Keratinocyte (primary cell): Measurements from ENCODE around the gene TMUB1. TPM values are rescaled to one million over a fixed set of nuclear protein-coding genes. Genes with fewer than 3 reads are reported as not detected.

Experiments used
- DNase-seq: peaks from one replicate; pipeline ENCODE4 v3.0.0-alpha.2; 2011; ENCODE audit warnings: low read depth, missing footprints, low spot score
- FAIRE-seq: peaks from 2 replicates; lab custom pipeline; 2011; peaks lifted over from hg19 to GRCh38; lab: Jason Lieb, UNC
- H2AFZ ChIP-seq: 2 replicates; pipeline ENCODE4 v1.6.0; 2012; ENCODE audit warnings: low read length, control low read depth, inconsistent platforms; ENCODE audit not compliant: control insufficient read depth
- H3K27ac ChIP-seq: 2 replicates; pipeline ENCODE4 v1.5.1; 2011; ENCODE audit warnings: low read length; ENCODE audit not compliant: control insufficient read depth, insufficient read depth
- H3K27me3 ChIP-seq: 3 replicates; pipeline ENCODE4 v1.6.0; 2011; ENCODE audit warnings: low read length; ENCODE audit not compliant: control insufficient read depth, insufficient read depth; ENCODE audit errors: extremely low read depth
- H3K36me3 ChIP-seq, 2 experiments: 2 replicates in 1 of 2; 3 replicates in 1 of 2; pipeline ENCODE4 v1.5.1; 2011; ENCODE audit warnings: low read length in 2 of 2, mild to moderate bottlenecking in 1 of 2; ENCODE audit not compliant: control insufficient read depth in 2 of 2, insufficient read depth in 2 of 2; ENCODE audit errors: extremely low read depth in 1 of 2
- H3K4me1 ChIP-seq: 3 replicates; pipeline ENCODE4 v1.5.1; 2011; ENCODE audit warnings: low read length; ENCODE audit not compliant: control insufficient read depth, insufficient read depth; ENCODE audit errors: extremely low read depth
- H3K4me2 ChIP-seq: 3 replicates; pipeline ENCODE4 v1.6.0; 2011; ENCODE audit warnings: low read depth, low read length; ENCODE audit not compliant: control insufficient read depth, insufficient read depth; ENCODE audit errors: extremely low read depth
- H3K4me3 ChIP-seq, 3 experiments: fragments of 200-600 bp in 1 of 3; sonication (generic) in 1 of 3; 2 replicates in 2 of 3; 3 replicates in 1 of 3; pipeline ENCODE4 v1.5.1; 2011 to 2016; ENCODE audit warnings: low read length in 3 of 3, mild to moderate bottlenecking in 3 of 3, control low read depth in 2 of 3, inconsistent platforms in 1 of 3, low read depth in 1 of 3, mixed read lengths in 1 of 3, mixed run types in 1 of 3, moderate library complexity in 1 of 3; ENCODE audit not compliant: control insufficient read depth in 2 of 3, insufficient read depth in 2 of 3; ENCODE audit errors: extremely low read depth in 1 of 3
- H3K79me2 ChIP-seq: 2 replicates; pipeline ENCODE4 v1.6.0; 2012; ENCODE audit warnings: low read length; ENCODE audit not compliant: control insufficient read depth, insufficient read depth
- H3K9ac ChIP-seq: 3 replicates; pipeline ENCODE4 v1.6.0; 2011; ENCODE audit warnings: low read length; ENCODE audit not compliant: control insufficient read depth, insufficient read depth; ENCODE audit errors: extremely low read depth
- H3K9me1 ChIP-seq: 3 replicates; pipeline ENCODE4 v1.6.0; 2011; ENCODE audit warnings: low read length; ENCODE audit not compliant: control insufficient read depth, insufficient read depth; ENCODE audit errors: extremely low read depth
- H3K9me3 ChIP-seq: 2 replicates; pipeline ENCODE4 v1.5.1; 2012; ENCODE audit warnings: low read depth, low read length; ENCODE audit not compliant: control insufficient read depth
- H4K20me1 ChIP-seq: 3 replicates; pipeline ENCODE4 v1.6.0; 2011; ENCODE audit warnings: low read length; ENCODE audit not compliant: control insufficient read depth, insufficient read depth; ENCODE audit errors: extremely low read depth
- CTCF ChIP-seq, 3 experiments: IDR thresholded peaks in 1 of 3; conservative IDR thresholded peaks in 1 of 3; optimal IDR thresholded peaks in 1 of 3; 2 replicates in 2 of 3; 3 replicates in 1 of 3; pipeline versions ENCODE3 to v1.5.1; 2011; ENCODE audit warnings: low read length in 3 of 3, mild to moderate bottlenecking in 3 of 3, moderate library complexity in 2 of 3, control low read depth in 1 of 3, inconsistent platforms in 1 of 3; ENCODE audit not compliant: insufficient read depth in 2 of 3; ENCODE audit errors: extremely low read depth in 1 of 3
- EZH2 ChIP-seq: IDR thresholded peaks from one replicate; pipeline ENCODE4 v1.6.1; 2012; ENCODE audit warnings: inconsistent platforms, mild to moderate bottlenecking, low read length, moderate library complexity
- dilution Hi-C: fragments of 300-500 bp; cut with MboI; formaldehyde crosslinking; loops from one replicate; pipeline ENCODE4 v1.7.0; 2020; ENCODE audit warnings: low sequenced_read_pairs; ENCODE audit not compliant: extremely low pct_ligation_motif_present
- polyA plus RNA-seq, 5 experiments: library from polyadenylated mRNA; depleted of rRNA in 3 of 5; stranded (reverse) in 3 of 5; stranded (forward) in 1 of 5; unstranded in 1 of 5; fragments of >200 nt; gene quantifications; 1 replicate in 1 of 5; 2 replicates in 3 of 5; 3 replicates in 1 of 5; pipeline versions ENCODE4 v1.2.1 to v1.2.3, GENCODE V29; 2011 to 2012; ENCODE audit warnings: missing spikeins in 2 of 5, low read depth in 1 of 5, low replicate concordance in 1 of 5

TMUB1 gene
- polyA plus RNA-seq, 1 donor (not counting 4 experiments of a cell fraction or from before 2014, with no cell fraction given) = 12.2 TPM

GRCh38 chr7:151130741-151131157 is 47.5 kb upstream of the TMUB1 start:
- FAIRE-seq (no peak), DNase-seq (no peak)
- no peak overlapping the region for H3K4me2 ChIP-seq
- no peak overlapping the region for H3K4me3 ChIP-seq
- peaks cover 6% of the 10 kb centered on the region for H3K79me2 ChIP-seq
- no peak overlapping the region for H3K9ac ChIP-seq
- no peaks in the 10 kb centered on the region for H3K27me3 ChIP-seq
- peaks cover 44 to 62% of the 10 kb centered on the region in 2 experiments for H3K36me3 ChIP-seq
- no peaks in the 10 kb centered on the region for H3K9me1 ChIP-seq
- TF ChIP-seq CTCF (optimal IDR thresholded peaks at IDR 0.05 in 1 of 3, IDR thresholded peaks at IDR 0.05 in 1 of 3, conservative IDR thresholded peaks at IDR 0.05 in 1 of 3; ENCODE audit: extremely low read depth in 1 of 3, insufficient read depth in 2 of 3, low read length in 3 of 3) (no peak), EZH2 (no peak)
- H3K27ac ChIP-seq = no peak overlapping the region
- no peak overlapping the region for H2AFZ ChIP-seq
- peaks cover 16% of the 10 kb centered on the region for H4K20me1 ChIP-seq
- peaks cover under 1% of the 10 kb centered on the region for H3K4me1 ChIP-seq
- H3K9me3 ChIP-seq = no peaks in the 10 kb centered on the region
- dilution Hi-C loops = no loop called here

GRCh38 chr7:151129960-151130591 is 46.8 kb upstream of the TMUB1 start:
- H3K9ac ChIP-seq = no peak overlapping the region

More at GRCh38 chr7:151129960-151130591, 46.8 kb upstream of the TMUB1 start:
- DNase-seq = no peak
- Histone ChIP-seq H4K20me1 (peaks cover 17% of the 10 kb centered on the region), H3K4me3 (no peak overlapping the region), H3K27me3 (no peaks in the 10 kb centered on the region), H2AFZ (no peak overlapping the region), H3K27ac (no peak overlapping the region), H3K79me2 (peaks cover 12% of the 10 kb centered on the region), H3K9me1 (no peaks in the 10 kb centered on the region), H3K4me2 (no peak overlapping the region), H3K4me1 (peaks cover 7% of the 10 kb centered on the region), H3K36me3 (peaks cover 38 to 57% of the 10 kb centered on the region in 2 experiments), H3K9me3 (no peaks in the 10 kb centered on the region)
- no peak for TF ChIP-seq EZH2
- no peak for TF ChIP-seq CTCF (optimal IDR thresholded peaks at IDR 0.05 in 1 of 3, IDR thresholded peaks at IDR 0.05 in 1 of 3, conservative IDR thresholded peaks at IDR 0.05 in 1 of 3; ENCODE audit: extremely low read depth in 1 of 3, insufficient read depth in 2 of 3, low read length in 3 of 3)
- FAIRE-seq = no peak
- dilution Hi-C loops = no loop called here
